NOMO-1 treated with DMSO at 0.1 percent for 48 hours (cell line): ENCODE data around the gene TBX20.
"Not testable (repeated sequence)": the region's sequence is repeated elsewhere in the genome, so short reads cannot be mapped to it uniquely, and the experiment has no call there.

Experiments used
- DNase-seq: peaks from one replicate; lab custom pipeline; 2025; ENCODE audit not compliant: unreplicated experiment; lab: John Stamatoyannopoulos, UW

The TBX20 gene

GRCh38 chr7:35167158-35167557 is 86.7 kb downstream of the TBX20 start:
- DNase-seq = not testable (repeated sequence)

- DNase-seq = not testable (repeated sequence)
Observed at GRCh38 chr7:35161059-35161740, 92.7 kb downstream of the TBX20 start.
